Transverse colon (tissue), 3 donors: ENCODE measurements around the gene CARHSP1.

Experiments
- CTCF ChIP-seq, 5 experiments: fragments of 200-600 bp in 3 of 5; fragments of 450-650 bp in 2 of 5; sonication (generic) in 3 of 5; IDR thresholded peaks; 1 replicate in 2 of 5; 2 replicates in 3 of 5; pipeline ENCODE4 v1.5.1; 2016 to 2017; ENCODE audit warnings: antibody characterized with exemption in 5 of 5, inconsistent platforms in 3 of 5, mild to moderate bottlenecking in 2 of 5, moderate library complexity in 1 of 5
- EP300 ChIP-seq: sonication (generic); formaldehyde crosslinking; IDR thresholded peaks from one replicate; pipeline ENCODE4 v1.6.1; 2017; ENCODE audit warnings: antibody characterized with exemption, low read depth

GRCh38 chr16:8847623-8848022, 21.2 kb downstream of the CARHSP1 start:
- TF ChIP-seq CTCF (IDR thresholded peaks at IDR 0.05), result no peak
- no peak for TF ChIP-seq EP300
